IMR-90 (cell line): Measurements from ENCODE around the gene MS4A12.

Source experiments
- CEBPB ChIP-seq: IDR thresholded peaks from 2 replicates; pipeline ENCODE4 v1.6.1; 2012; ENCODE audit warnings: low read depth, low read length, improper control_type of control experiment
- FOS ChIP-seq: fragments of 150-350 bp; IDR thresholded peaks from 2 replicates; pipeline ENCODE4 v1.6.1; 2016; ENCODE audit warnings: low read depth, low read length
- MAFK ChIP-seq: IDR thresholded peaks from 2 replicates; pipeline ENCODE4 v1.6.1; 2012; ENCODE audit warnings: low read depth, low read length, improper control_type of control experiment
- MAZ ChIP-seq: IDR thresholded peaks from 2 replicates; pipeline ENCODE4 v1.6.1; 2012; ENCODE audit warnings: low read depth, mild to moderate bottlenecking, low read length, improper control_type of control experiment, moderate library complexity, borderline replicate concordance
- MXI1 ChIP-seq: IDR thresholded peaks from 2 replicates; pipeline ENCODE4 v1.6.1; 2012; ENCODE audit warnings: low read depth, mild to moderate bottlenecking, low read length, moderate library complexity, borderline replicate concordance
- POLR2A ChIP-seq: IDR thresholded peaks from 2 replicates; pipeline ENCODE4 v1.6.1; 2012; ENCODE audit warnings: mild to moderate bottlenecking, low read depth, low read length
- RAD21 ChIP-seq: IDR thresholded peaks from 2 replicates; pipeline ENCODE4 v1.6.1; 2012; ENCODE audit warnings: low read length, improper control_type of control experiment
- RCOR1 ChIP-seq: IDR thresholded peaks from 2 replicates; pipeline ENCODE4 v1.6.1; 2012; ENCODE audit warnings: mild to moderate bottlenecking, low read length, improper control_type of control experiment; ENCODE audit not compliant: insufficient replicate concordance
- TF ChIP-seq, protein P1 (sequence below): conservative IDR thresholded peaks from 2 replicates; pipeline ENCODE4 v1.5.1; 2012; ENCODE audit warnings: mild to moderate bottlenecking, low read depth, low read length, improper control_type of control experiment

DNA sequence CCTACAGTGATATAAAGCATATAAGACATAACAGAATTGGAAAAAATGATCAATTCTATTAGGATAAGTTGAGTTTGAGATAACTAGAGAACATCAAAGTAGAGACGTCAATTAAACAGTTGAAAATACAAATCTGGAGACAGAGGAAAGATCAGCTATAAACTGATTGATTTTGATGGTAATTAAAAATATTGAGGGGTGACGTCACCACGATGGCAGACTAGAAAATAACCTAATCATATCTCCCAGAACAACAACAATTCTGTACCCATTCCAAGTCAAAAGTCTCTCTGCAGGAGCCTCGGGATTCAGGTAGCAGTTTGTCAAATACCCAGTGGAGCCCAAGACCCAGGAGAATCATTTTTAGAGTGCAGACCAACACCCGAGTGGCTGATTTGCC is 51.5 kb downstream of the MS4A12 start:
- no peak for TF ChIP-seq POLR2A
- TF ChIP-seq, protein P1, sequence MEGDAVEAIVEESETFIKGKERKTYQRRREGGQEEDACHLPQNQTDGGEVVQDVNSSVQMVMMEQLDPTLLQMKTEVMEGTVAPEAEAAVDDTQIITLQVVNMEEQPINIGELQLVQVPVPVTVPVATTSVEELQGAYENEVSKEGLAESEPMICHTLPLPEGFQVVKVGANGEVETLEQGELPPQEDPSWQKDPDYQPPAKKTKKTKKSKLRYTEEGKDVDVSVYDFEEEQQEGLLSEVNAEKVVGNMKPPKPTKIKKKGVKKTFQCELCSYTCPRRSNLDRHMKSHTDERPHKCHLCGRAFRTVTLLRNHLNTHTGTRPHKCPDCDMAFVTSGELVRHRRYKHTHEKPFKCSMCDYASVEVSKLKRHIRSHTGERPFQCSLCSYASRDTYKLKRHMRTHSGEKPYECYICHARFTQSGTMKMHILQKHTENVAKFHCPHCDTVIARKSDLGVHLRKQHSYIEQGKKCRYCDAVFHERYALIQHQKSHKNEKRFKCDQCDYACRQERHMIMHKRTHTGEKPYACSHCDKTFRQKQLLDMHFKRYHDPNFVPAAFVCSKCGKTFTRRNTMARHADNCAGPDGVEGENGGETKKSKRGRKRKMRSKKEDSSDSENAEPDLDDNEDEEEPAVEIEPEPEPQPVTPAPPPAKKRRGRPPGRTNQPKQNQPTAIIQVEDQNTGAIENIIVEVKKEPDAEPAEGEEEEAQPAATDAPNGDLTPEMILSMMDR, result no peak
- no peak for TF ChIP-seq MXI1
- no peak for TF ChIP-seq MAZ
- no peak for TF ChIP-seq CEBPB
- TF ChIP-seq RCOR1, result no peak
- no peak for TF ChIP-seq RAD21
- TF ChIP-seq FOS, result no peak
- TF ChIP-seq MAFK, result no peak
